HepG2 (cell line): Measurements from ENCODE around the gene CPNE1. TPM values are rescaled to one million over a fixed set of nuclear protein-coding genes. Genes with fewer than 3 reads are reported as not detected.

Experiments used
- ATF3 ChIP-seq: sonication (generic); formaldehyde crosslinking; IDR thresholded peaks from 2 replicates; pipeline ENCODE4 v1.4.0; 2020; ENCODE audit warnings: missing genetic modification reagents
- ATF7-NPFF ChIP-seq: sonication (generic); formaldehyde crosslinking; IDR thresholded peaks from 2 replicates; pipeline ENCODE4 v1.8.1; 2023; ENCODE audit warnings: mild to moderate bottlenecking, low read depth, missing genetic modification reagents, moderate library complexity
- DPF2 ChIP-seq: sonication (generic); formaldehyde crosslinking; IDR thresholded peaks from 2 replicates; pipeline ENCODE4 v1.4.0; 2020; ENCODE audit warnings: mild to moderate bottlenecking, low read depth, missing genetic modification reagents, borderline replicate concordance
- FUBP1 ChIP-seq: sonication (generic); formaldehyde crosslinking; IDR thresholded peaks from 2 replicates; pipeline ENCODE4 v1.5.1; 2020; ENCODE audit warnings: missing genetic modification reagents, mild to moderate bottlenecking, borderline replicate concordance
- KDM5B ChIP-seq: sonication (generic); formaldehyde crosslinking; IDR thresholded peaks from 2 replicates; pipeline ENCODE4 v1.4.0; 2020; ENCODE audit warnings: missing genetic modification reagents, mild to moderate bottlenecking, borderline replicate concordance
- NFAT5 ChIP-seq: sonication (generic); formaldehyde crosslinking; IDR thresholded peaks from 2 replicates; pipeline ENCODE4 v1.4.0; 2020; ENCODE audit warnings: missing genetic modification reagents
- PCBP2 ChIP-seq: fragments of 200-400 bp; formaldehyde crosslinking; optimal IDR thresholded peaks from 2 replicates; pipeline ENCODE3; 2018; ENCODE audit warnings: low read length, low read depth; ENCODE audit not compliant: poor library complexity, severe bottlenecking
- ZNF333 ChIP-seq: sonication (generic); formaldehyde crosslinking; IDR thresholded peaks from 2 replicates; pipeline ENCODE4 v1.4.0; 2020; ENCODE audit warnings: mild to moderate bottlenecking, missing genetic modification reagents, borderline replicate concordance
- ZNF512 ChIP-seq: sonication (generic); formaldehyde crosslinking; IDR thresholded peaks from 2 replicates; pipeline ENCODE4 v1.4.0; 2020; ENCODE audit warnings: mild to moderate bottlenecking, missing genetic modification reagents
- ZNF563 ChIP-seq: sonication (generic); formaldehyde crosslinking; IDR thresholded peaks from 2 replicates; pipeline ENCODE4 v1.8.0; 2022; ENCODE audit warnings: mild to moderate bottlenecking, moderate library complexity, missing genetic modification reagents
- ZNF574 ChIP-seq: sonication (generic); formaldehyde crosslinking; IDR thresholded peaks from 2 replicates; pipeline ENCODE4 v1.4.0; 2020; ENCODE audit warnings: missing genetic modification reagents
- ZNF800 ChIP-seq: sonication (generic); formaldehyde crosslinking; IDR thresholded peaks from 2 replicates; pipeline ENCODE4 v1.4.0; 2020; ENCODE audit warnings: missing genetic modification reagents
- polyA plus RNA-seq, 8 experiments: library from polyadenylated mRNA; depleted of rRNA in 3 of 8; stranded (reverse) in 7 of 8; unstranded in 1 of 8; fragments of >200 nt; fragmentation: Illumina TruSeq in 4 of 8; extraction: Trizol in 4 of 8; gene quantifications; 2 replicates each; pipeline versions ENCODE4 v1.2.1 to v1.2.3, GENCODE V29; 2011 to 2016; ENCODE audit warnings: low read depth in 4 of 8, missing spikeins in 1 of 8, mixed read lengths in 1 of 8; ENCODE audit not compliant: insufficient read depth in 1 of 8
- total RNA-seq, 5 experiments: library from RNA; depleted of rRNA; stranded (reverse); fragments of >200 nt; fragmentation: Illumina TruSeq; extraction: Trizol; gene quantifications; 2 replicates each; pipeline ENCODE4 v1.2.3, GENCODE V29; 2016; ENCODE audit warnings: low read depth in 1 of 5

The CPNE1 gene
- total and polyA plus RNA-seq, 2 of the 13 experiments (the other 11 are each of a cell fraction or from before 2014, with no cell fraction given), result 408 to 431 TPM

GRCh38 chr20:35698298-35699126 lies 33.8 kb upstream of the CPNE1 start (continued):
- no peak for TF ChIP-seq ATF3
- no peak for TF ChIP-seq ZNF574 (CRISPR knock-in tag)
- 0 out of 2 replicates have a peak, but pooled peaks have one; percentile 36 for TF ChIP-seq NFAT5 (CRISPR knock-in tag)
- TF ChIP-seq ZNF800 (CRISPR knock-in tag), result no peak
- TF ChIP-seq FUBP1 (CRISPR knock-in tag), result peak; percentile 19; the same call in 1 of the 2 replicates
- no peak for TF ChIP-seq ZNF333 (CRISPR knock-in tag)
- peak; percentile 77 for TF ChIP-seq ZNF563 (CRISPR knock-in tag)
- peak; percentile 10; the same call in 1 of the 2 replicates for TF ChIP-seq ZNF512
- 0 out of 2 replicates have a peak, but pooled peaks have one; percentile 9 for TF ChIP-seq DPF2 (CRISPR knock-in tag)
- TF ChIP-seq PCBP2, result peak; percentile 74
- TF ChIP-seq ATF7-NPFF (CRISPR knock-in tag), result no peak
- TF ChIP-seq KDM5B (CRISPR knock-in tag), result no peak
